Measurements from ENCODE around the gene GALNS. TPM values are rescaled to one million over a fixed set of nuclear protein-coding genes. Genes with fewer than 3 reads are reported as not detected.

The GALNS gene
- total RNA-seq, 4 donors from 2014 or later: 1.8 to 36.2 (median 16.4) TPM

DNA sequence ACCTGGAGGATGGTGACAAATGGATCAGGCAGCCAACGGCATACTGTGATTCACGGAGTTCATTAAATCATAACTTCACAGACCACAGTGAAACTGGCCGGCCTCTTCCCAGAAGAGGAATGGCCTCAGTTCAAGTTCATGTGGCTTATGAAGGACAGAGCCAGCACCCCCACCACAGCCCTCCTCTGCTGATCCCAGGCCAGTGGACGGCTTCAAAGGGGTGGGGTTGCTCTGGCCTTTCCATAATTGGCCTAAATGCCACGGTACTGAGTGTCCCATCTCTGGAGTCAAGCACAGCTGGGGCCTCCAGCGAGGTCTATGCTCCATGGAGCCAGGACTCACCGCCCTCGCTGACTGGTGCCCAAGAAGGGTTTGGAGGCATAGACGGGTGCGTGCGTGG is 21.4 kb downstream of the GALNS start:
- Histone ChIP-seq H3K4me3 (no peak overlapping the region), H3K4me1 (no peaks in the 10 kb centered on the region), H3K9me3 (no peaks in the 10 kb centered on the region), H3K27me3 (no peaks in the 10 kb centered on the region), H3K27ac (no peak overlapping the region), H3K36me3 (no peaks in the 10 kb centered on the region)
- intact Hi-C loops (cut with DNase I; ENCODE audit: low total_unique reads): no loop called here
- DNase-seq: no peak
- TF ChIP-seq POLR2A (IDR thresholded peaks at IDR 0.05): no peak
- TF ChIP-seq, protein P1, sequence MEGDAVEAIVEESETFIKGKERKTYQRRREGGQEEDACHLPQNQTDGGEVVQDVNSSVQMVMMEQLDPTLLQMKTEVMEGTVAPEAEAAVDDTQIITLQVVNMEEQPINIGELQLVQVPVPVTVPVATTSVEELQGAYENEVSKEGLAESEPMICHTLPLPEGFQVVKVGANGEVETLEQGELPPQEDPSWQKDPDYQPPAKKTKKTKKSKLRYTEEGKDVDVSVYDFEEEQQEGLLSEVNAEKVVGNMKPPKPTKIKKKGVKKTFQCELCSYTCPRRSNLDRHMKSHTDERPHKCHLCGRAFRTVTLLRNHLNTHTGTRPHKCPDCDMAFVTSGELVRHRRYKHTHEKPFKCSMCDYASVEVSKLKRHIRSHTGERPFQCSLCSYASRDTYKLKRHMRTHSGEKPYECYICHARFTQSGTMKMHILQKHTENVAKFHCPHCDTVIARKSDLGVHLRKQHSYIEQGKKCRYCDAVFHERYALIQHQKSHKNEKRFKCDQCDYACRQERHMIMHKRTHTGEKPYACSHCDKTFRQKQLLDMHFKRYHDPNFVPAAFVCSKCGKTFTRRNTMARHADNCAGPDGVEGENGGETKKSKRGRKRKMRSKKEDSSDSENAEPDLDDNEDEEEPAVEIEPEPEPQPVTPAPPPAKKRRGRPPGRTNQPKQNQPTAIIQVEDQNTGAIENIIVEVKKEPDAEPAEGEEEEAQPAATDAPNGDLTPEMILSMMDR (IDR thresholded peaks at IDR 0.05): no peak

DNA sequence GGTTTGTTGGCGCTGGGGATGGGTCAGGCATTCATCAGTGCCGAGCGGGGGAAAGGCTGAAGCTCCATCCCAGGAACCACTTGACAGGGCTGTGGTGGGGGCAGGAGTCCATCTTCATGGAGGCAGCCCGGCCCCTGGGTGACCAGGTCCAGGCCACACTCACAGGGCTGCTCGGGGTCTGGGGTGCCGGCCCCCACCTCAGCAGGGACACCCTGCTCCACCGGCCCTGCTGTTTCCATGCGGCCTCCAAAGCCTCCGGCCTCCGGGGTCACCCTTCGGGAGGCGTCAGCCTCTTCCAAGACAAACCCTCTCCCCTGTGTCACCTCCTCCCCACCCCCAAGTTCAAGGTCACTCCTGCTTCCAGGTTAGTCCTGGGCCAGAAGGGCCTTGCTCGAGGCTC is 22.1 kb downstream of the GALNS start:
- Histone ChIP-seq H3K27me3 (no peaks in the 10 kb centered on the region), H3K27ac (no peak overlapping the region), H3K4me3 (no peak overlapping the region), H3K9me3 (no peaks in the 10 kb centered on the region), H3K4me1 (no peaks in the 10 kb centered on the region), H3K36me3 (no peaks in the 10 kb centered on the region)
- DNase-seq: no peak
- TF ChIP-seq POLR2A (IDR thresholded peaks at IDR 0.05): no peak
- TF ChIP-seq, protein P1 (IDR thresholded peaks at IDR 0.05): no peak
- intact Hi-C loops (cut with DNase I; ENCODE audit: low total_unique reads): no loop called here

DNA sequence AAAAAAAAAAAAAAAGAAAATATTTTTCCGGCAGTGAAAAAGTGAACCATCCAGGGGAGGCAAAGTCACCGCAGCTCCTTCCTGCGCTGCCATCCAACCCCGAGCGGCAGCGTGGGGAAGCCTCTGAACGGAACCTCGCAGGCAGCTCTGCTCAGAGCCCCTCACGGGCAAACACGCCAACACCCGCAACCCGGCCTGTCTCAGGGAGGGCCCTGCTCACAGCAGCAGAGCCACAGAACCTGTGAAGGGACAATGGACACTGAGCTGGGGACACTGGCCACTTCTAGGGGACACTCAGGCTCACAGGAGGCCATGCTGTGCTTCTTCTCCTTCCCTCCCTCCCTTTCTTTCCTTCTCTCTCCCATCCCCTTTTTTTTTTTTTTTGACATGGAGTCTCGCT is 23.7 kb downstream of the GALNS start:
- Histone ChIP-seq H3K9me3 (no peaks in the 10 kb centered on the region), H3K4me1 (no peaks in the 10 kb centered on the region), H3K36me3 (no peaks in the 10 kb centered on the region), H3K4me3 (no peak overlapping the region), H3K27me3 (no peaks in the 10 kb centered on the region), H3K27ac (no peak overlapping the region)
- intact Hi-C loops (cut with DNase I; ENCODE audit: low total_unique reads): no loop called here
- TF ChIP-seq POLR2A (IDR thresholded peaks at IDR 0.05): no peak
- TF ChIP-seq, protein P1 (IDR thresholded peaks at IDR 0.05): no peak
- no peak for DNase-seq

DNA sequence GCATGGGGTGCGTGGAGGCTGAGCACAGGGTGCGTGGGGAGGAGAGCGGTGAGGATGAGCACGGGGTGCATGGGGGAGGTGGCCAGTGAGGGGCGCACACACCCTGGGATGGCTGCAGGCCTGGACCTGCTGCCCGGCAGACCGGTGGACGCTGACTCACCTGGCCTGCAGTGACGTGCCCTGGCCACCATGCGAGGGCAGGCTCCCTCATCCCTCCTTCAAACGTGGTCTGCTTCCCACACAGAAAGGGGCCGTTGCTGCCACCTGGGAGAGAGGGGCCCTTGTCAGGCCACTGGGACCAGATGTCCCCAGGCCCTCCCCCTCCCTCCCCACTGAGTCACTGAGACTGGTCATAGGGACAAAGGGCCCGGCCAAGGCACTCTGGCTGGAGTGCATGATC is 24.9 kb downstream of the GALNS start:
- Histone ChIP-seq H3K27me3 (no peaks in the 10 kb centered on the region), H3K27ac (no peak overlapping the region), H3K4me1 (no peaks in the 10 kb centered on the region), H3K36me3 (no peaks in the 10 kb centered on the region), H3K9me3 (no peaks in the 10 kb centered on the region), H3K4me3 (no peak overlapping the region)
- intact Hi-C loops (cut with DNase I; ENCODE audit: low total_unique reads): no loop called here
- DNase-seq: no peak
- TF ChIP-seq, protein P1 (IDR thresholded peaks at IDR 0.05): no peak
- TF ChIP-seq POLR2A (IDR thresholded peaks at IDR 0.05): no peak

DNA sequence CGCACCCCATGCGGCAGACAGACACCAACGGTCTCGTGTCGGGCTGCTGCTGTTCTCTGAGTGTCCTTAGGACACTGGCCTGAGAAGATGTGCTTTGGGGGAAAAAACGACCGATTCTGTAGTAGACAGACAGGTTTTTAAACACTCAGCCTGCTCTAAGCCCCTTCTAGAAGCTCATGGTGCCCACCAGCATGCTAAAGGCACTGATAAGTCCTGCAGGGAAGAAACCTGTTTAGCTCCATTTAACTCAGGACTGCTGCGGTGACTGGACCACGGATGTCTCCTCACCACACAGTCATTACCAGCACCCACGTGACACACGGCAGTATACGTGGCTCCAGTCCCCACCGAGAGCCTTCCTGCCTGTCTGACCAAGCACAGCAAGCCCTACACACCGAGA is 26.0 kb downstream of the GALNS start:
- no peak overlapping the region for H3K27ac ChIP-seq
- no peak for TF ChIP-seq POLR2A (IDR thresholded peaks at IDR 0.05)
- TF ChIP-seq, protein P1 (IDR thresholded peaks at IDR 0.05): no peak
- no peaks in the 10 kb centered on the region for H3K4me1 ChIP-seq
- no peak for DNase-seq
- no peaks in the 10 kb centered on the region for H3K36me3 ChIP-seq
- intact Hi-C loops (cut with DNase I; ENCODE audit: low total_unique reads): no loop called here
- H3K4me3 ChIP-seq: no peak overlapping the region
- H3K9me3 ChIP-seq: no peaks in the 10 kb centered on the region
- H3K27me3 ChIP-seq: no peaks in the 10 kb centered on the region
